ENCODE measurements around the gene HTR3E. TPM values are rescaled to one million over a fixed set of nuclear protein-coding genes. Genes with fewer than 3 reads are reported as not detected.

The HTR3E gene, protein sequence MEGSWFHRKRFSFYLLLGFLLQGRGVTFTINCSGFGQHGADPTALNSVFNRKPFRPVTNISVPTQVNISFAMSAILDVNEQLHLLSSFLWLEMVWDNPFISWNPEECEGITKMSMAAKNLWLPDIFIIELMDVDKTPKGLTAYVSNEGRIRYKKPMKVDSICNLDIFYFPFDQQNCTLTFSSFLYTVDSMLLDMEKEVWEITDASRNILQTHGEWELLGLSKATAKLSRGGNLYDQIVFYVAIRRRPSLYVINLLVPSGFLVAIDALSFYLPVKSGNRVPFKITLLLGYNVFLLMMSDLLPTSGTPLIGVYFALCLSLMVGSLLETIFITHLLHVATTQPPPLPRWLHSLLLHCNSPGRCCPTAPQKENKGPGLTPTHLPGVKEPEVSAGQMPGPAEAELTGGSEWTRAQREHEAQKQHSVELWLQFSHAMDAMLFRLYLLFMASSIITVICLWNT
- total RNA-seq, result not detected

DNA sequence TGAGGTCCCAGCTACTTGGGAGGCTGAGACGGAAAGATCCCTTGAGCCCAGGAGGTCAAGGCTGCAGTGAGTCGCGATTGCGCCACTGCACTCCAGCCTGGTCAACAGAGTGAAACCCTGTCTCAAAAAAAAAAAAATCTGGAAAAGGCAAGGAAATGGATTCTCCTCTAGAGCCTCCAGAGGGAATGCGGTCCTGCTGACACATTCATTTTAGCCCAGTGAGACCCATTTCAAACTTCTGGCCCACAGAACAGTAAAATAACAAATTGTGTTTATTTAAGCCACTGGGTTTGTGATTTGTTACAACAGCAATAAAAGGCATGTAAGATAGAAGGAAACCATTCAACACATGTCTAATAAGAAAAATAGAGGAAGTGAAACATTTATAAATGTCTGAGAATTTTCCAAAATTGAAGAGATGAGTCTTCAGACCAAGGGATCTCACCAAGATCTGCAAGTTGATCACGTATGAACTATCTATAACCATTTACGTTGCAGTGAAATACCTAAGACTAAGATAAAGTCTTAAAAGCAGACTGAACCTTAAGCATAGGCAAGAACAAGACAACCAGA is at the start of gene HTR3E:
Gene HTR3E (plus strand): TSS at position 254 of the 573 bp plus-strand sequence. CDS start 466 bp downstream, outside the sequence.
- ATAC-seq, result no peak
- TF ChIP-seq POLR2A (IDR thresholded peaks at IDR 0.05), result no peak
- TF ChIP-seq, protein P1, sequence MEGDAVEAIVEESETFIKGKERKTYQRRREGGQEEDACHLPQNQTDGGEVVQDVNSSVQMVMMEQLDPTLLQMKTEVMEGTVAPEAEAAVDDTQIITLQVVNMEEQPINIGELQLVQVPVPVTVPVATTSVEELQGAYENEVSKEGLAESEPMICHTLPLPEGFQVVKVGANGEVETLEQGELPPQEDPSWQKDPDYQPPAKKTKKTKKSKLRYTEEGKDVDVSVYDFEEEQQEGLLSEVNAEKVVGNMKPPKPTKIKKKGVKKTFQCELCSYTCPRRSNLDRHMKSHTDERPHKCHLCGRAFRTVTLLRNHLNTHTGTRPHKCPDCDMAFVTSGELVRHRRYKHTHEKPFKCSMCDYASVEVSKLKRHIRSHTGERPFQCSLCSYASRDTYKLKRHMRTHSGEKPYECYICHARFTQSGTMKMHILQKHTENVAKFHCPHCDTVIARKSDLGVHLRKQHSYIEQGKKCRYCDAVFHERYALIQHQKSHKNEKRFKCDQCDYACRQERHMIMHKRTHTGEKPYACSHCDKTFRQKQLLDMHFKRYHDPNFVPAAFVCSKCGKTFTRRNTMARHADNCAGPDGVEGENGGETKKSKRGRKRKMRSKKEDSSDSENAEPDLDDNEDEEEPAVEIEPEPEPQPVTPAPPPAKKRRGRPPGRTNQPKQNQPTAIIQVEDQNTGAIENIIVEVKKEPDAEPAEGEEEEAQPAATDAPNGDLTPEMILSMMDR (IDR thresholded peaks at IDR 0.05 in 4 of 5, conservative IDR thresholded peaks at IDR 0.05 in 1 of 5), result no peak
- no peak within 1 kb of the TSS for H3K4me3 ChIP-seq
- no peaks in the 10 kb centered on the region for H3K36me3 ChIP-seq
- intact Hi-C loops (cut with DNase I; ENCODE audit: low total_unique reads), result no loop called here
- peaks cover 0 to 9% (median 0%) of the 10 kb centered on the region in 3 donors for H3K9me3 ChIP-seq
- in situ Hi-C loops (cut with MboI; ENCODE audit: low sequenced_read_pairs in 4 of 4), result no loop called here
- no peaks in the 10 kb centered on the region for H3K4me1 ChIP-seq
- H3K27ac ChIP-seq, result no peak within 1 kb of the TSS
- H3K27me3 ChIP-seq, result peaks cover 0 to 15% (median 11%) of the 10 kb centered on the region in 3 donors
- no peak for DNase-seq

DNA sequence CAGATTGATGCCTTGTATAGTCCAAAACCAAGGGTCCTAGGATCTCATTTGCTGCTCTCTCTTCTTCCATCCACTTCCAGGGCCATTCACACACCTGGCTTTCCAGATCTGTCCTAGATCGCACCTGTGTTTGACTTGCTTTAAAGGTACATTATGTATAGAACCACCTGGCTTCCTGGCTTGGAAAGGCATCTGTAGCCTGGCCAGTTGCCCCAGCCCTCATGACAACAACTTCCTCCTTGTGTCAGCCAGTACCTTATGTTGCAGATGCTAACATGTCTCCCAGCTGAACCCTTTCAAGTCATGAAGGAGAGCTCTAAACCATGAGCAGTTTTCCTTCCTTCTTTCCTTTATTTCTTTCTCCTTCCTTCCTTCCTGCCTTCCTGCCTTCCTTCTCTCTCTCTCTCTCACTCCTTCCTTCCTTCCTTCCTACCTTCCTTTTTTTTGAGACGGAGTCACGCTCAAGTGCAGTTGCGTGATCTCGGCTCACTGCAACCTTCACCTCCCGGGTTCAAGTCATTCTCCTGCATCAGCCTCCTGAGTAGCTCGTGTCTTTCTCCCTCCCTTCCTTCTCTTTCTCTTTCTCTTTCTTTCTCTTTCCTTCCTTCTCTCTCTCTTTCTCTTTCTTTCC is 46.5 kb upstream of the HTR3E start:
- intact Hi-C loops (cut with DNase I; ENCODE audit: low total_unique reads), result no loop called here

DNA sequence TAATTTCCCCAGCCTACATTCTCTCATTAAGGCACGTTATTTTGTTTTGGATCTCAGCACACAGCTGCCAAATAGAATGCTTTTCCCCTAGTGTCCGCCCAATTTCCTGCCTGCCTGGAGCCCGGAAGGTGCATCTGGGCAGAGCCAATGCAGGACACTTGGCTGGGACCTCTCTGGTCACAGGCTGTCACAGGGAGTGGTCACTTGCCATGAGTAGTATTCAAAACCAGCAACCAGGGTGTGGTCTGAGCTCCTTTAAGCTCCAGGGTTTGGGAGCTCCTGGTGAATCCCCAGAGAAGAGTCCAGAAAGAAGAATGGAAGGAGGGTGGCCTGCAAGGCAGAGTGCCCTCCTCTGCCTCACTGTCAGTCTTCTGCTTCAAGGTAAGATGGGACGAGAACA is 44.1 kb upstream of the HTR3E start, which contains the start of gene HTR3C:
Gene HTR3C (plus strand): TSS at position 281 of the 400 bp plus-strand sequence. CDS start 34 bp downstream, at position 315.
- no peak for TF ChIP-seq POLR2A (IDR thresholded peaks at IDR 0.05)
- TF ChIP-seq, protein P1 (IDR thresholded peaks at IDR 0.05 in 4 of 5, conservative IDR thresholded peaks at IDR 0.05 in 1 of 5), result no peak
- H3K27me3 ChIP-seq, result no peaks in the 10 kb centered on the region
- in situ Hi-C loops (cut with MboI; ENCODE audit: low sequenced_read_pairs in 4 of 4), result loop anchor here in 1 of 4 donors (10.0 kb wide), 1 partner anchor 62 kb away; no protein-coding TSS in a partner anchor
- H3K4me3 ChIP-seq, result no peak within 1 kb of the TSS
- no peak for ATAC-seq
- intact Hi-C loops (cut with DNase I; ENCODE audit: low total_unique reads), result no loop called here
- no peaks in the 10 kb centered on the region for H3K36me3 ChIP-seq
- no peak for DNase-seq
- H3K4me1 ChIP-seq, result no peaks in the 10 kb centered on the region
- H3K9me3 ChIP-seq, result no peaks in the 10 kb centered on the region
- no peak within 1 kb of the TSS for H3K27ac ChIP-seq

More for the DNA sequence above, 46.5 kb upstream of the HTR3E start:
- H3K27me3 ChIP-seq, result no peaks in the 10 kb centered on the region
- DNase-seq (no peak), ATAC-seq (no peak)
- no peaks in the 10 kb centered on the region for H3K36me3 ChIP-seq
- H3K27ac ChIP-seq, result no peak overlapping the region
- no peaks in the 10 kb centered on the region for H3K9me3 ChIP-seq
- TF ChIP-seq POLR2A (IDR thresholded peaks at IDR 0.05), result no peak
- TF ChIP-seq, protein P1 (IDR thresholded peaks at IDR 0.05 in 4 of 5, conservative IDR thresholded peaks at IDR 0.05 in 1 of 5), result no peak
- H3K4me3 ChIP-seq, result no peak overlapping the region
- in situ Hi-C loops (cut with MboI; ENCODE audit: low sequenced_read_pairs in 4 of 4), result loop anchor here in 1 of 4 donors (10.0 kb wide), 1 partner anchor 64 kb away; no protein-coding TSS in a partner anchor
- no peaks in the 10 kb centered on the region for H3K4me1 ChIP-seq

DNA sequence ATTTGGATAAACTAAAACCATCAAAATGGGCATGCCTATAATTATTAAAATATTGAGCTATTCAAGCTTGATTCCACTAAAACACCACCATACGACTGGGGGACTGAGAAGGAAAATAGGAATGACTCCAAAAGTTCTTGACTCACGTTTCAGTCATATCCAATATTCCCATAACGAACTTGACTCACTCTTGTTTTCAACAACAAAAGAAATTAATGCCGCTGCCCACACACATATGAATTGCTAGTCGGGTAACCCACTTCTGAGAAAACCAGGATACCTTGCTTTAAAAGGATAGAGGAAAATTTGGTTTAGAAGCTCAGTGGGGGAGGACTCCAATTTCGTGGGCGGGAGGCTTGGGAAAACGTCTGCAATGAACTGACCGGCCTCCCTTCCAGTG is 38.8 kb upstream of the HTR3E start:
- DNase-seq (no peak), ATAC-seq (no peak)
- H3K4me3 ChIP-seq, result no peak overlapping the region
- no peaks in the 10 kb centered on the region for H3K36me3 ChIP-seq
- H3K4me1 ChIP-seq, result no peaks in the 10 kb centered on the region
- no peak overlapping the region for H3K27ac ChIP-seq
- no peaks in the 10 kb centered on the region for H3K27me3 ChIP-seq
- in situ Hi-C loops (cut with MboI; ENCODE audit: low sequenced_read_pairs in 4 of 4), result loop anchor here in 1 of 4 donors (10.0 kb wide), 1 partner anchor 57 kb away; no protein-coding TSS in a partner anchor
- no peaks in the 10 kb centered on the region for H3K9me3 ChIP-seq
- intact Hi-C loops (cut with DNase I; ENCODE audit: low total_unique reads), result no loop called here
- no peak for TF ChIP-seq POLR2A (IDR thresholded peaks at IDR 0.05)
- TF ChIP-seq, protein P1 (IDR thresholded peaks at IDR 0.05 in 4 of 5, conservative IDR thresholded peaks at IDR 0.05 in 1 of 5), result no peak
